Neural progenitor cell (in vitro differentiated cells): ENCODE measurements around the gene MELTF. TPM values are rescaled to one million over a fixed set of nuclear protein-coding genes. Genes with fewer than 3 reads are reported as not detected.
A peak's percentile ranks its signal among the peaks of the same experiment; 100 is the strongest.

Source experiments
- DNase-seq: peaks from one replicate; pipeline ENCODE4 v3.0.0-alpha.2; 2016; ENCODE audit warnings: low spot score
- H2AFZ ChIP-seq: fragments of 200-600 bp; sonication (generic); replicated peaks from 2 replicates; pipeline ENCODE4 v1.6.1; 2016; ENCODE audit warnings: antibody characterized with exemption
- H3F3A ChIP-seq: fragments of 200-600 bp; sonication (generic); 2 replicates; pipeline ENCODE4 v1.6.1; 2016; ENCODE audit warnings: antibody characterized with exemption, low read depth
- H3K27ac ChIP-seq: fragments of 200-600 bp; sonication (generic); 2 replicates; pipeline ENCODE4 v1.5.1; 2016; ENCODE audit warnings: mild to moderate bottlenecking
- H3K27me3 ChIP-seq: fragments of 200-600 bp; sonication (generic); 2 replicates; pipeline ENCODE4 v1.6.1; 2016; ENCODE audit warnings: mild to moderate bottlenecking, moderate library complexity
- H3K36me3 ChIP-seq: fragments of 200-600 bp; sonication (generic); 2 replicates; pipeline ENCODE4 v1.5.1; 2016
- H3K4me1 ChIP-seq: fragments of 200-600 bp; sonication (generic); 2 replicates; pipeline ENCODE4 v1.6.1; 2016; ENCODE audit warnings: mixed run types
- H3K4me2 ChIP-seq: fragments of 200-600 bp; sonication (generic); 2 replicates; pipeline ENCODE4 v1.6.1; 2016
- H3K4me3 ChIP-seq: fragments of 200-600 bp; sonication (generic); 2 replicates; pipeline ENCODE4 v1.5.1; 2016
- H3K79me2 ChIP-seq: fragments of 200-600 bp; sonication (generic); 2 replicates; pipeline ENCODE4 v1.6.1; 2016; ENCODE audit warnings: low read depth
- H3K9ac ChIP-seq: fragments of 200-600 bp; sonication (generic); 2 replicates; pipeline ENCODE4 v1.6.1; 2016
- H3K9me3 ChIP-seq: fragments of 200-600 bp; sonication (generic); 2 replicates; pipeline ENCODE4 v1.5.1; 2016; ENCODE audit warnings: low read depth
- H4K20me1 ChIP-seq: fragments of 200-600 bp; sonication (generic); 2 replicates; pipeline ENCODE4 v1.6.1; 2016; ENCODE audit warnings: low read depth
- H3K27ac Mint-ChIP-seq: 3 replicates; pipeline ENCODE4 v1.8.0; 2021; ENCODE audit warnings: mixed read lengths
- H3K27me3 Mint-ChIP-seq: 2 replicates; pipeline ENCODE4 v1.8.0; 2022; ENCODE audit warnings: low read depth, mild to moderate bottlenecking, inconsistent platforms, moderate library complexity, mixed read lengths; ENCODE audit not compliant: insufficient read depth
- H3K36me3 Mint-ChIP-seq: 3 replicates; pipeline ENCODE4 v1.8.0; 2021; ENCODE audit warnings: mixed read lengths
- H3K4me1 Mint-ChIP-seq: 3 replicates; pipeline ENCODE4 v1.8.0; 2021; ENCODE audit warnings: mixed read lengths
- H3K4me3 Mint-ChIP-seq: 3 replicates; pipeline ENCODE4 v1.8.0; 2021; ENCODE audit warnings: mild to moderate bottlenecking, moderate library complexity, mixed read lengths
- H3K9me3 Mint-ChIP-seq: 3 replicates; pipeline ENCODE4 v1.8.0; 2020; ENCODE audit warnings: mixed read lengths
- CTCF ChIP-seq: fragments of 200-600 bp; sonication (generic); IDR thresholded peaks from 2 replicates; pipeline ENCODE4 v1.5.1; 2017; ENCODE audit warnings: antibody characterized with exemption, mild to moderate bottlenecking
- EZH2 ChIP-seq: fragments of 200-600 bp; sonication (generic); IDR thresholded peaks from 2 replicates; pipeline ENCODE4 v1.6.1; 2017; ENCODE audit warnings: antibody characterized with exemption, mild to moderate bottlenecking, moderate library complexity
- EZH2phosphoT487 ChIP-seq: fragments of 200-600 bp; sonication (generic); IDR thresholded peaks from 2 replicates; pipeline ENCODE4 v1.6.1; 2017; ENCODE audit warnings: antibody characterized with exemption
- total RNA-seq: library from RNA; depleted of rRNA; stranded (reverse); fragments of >200 nt; gene quantifications from 2 replicates; pipeline ENCODE4 v1.2.3, GENCODE V29; 2015; ENCODE audit warnings: low replicate concordance

MELTF gene
- total RNA-seq, 1 donor from 2014 or later, result 0.28 TPM

GRCh38 chr3:196979545-196979944 lies 50.1 kb downstream of the MELTF start:
- Histone ChIP-seq H3K27ac (no peak overlapping the region), H3K27me3 (peaks cover 8% of the 10 kb centered on the region), H2AFZ (no peak overlapping the region), H3K79me2 (no peaks in the 10 kb centered on the region), H3K9me3 (no peaks in the 10 kb centered on the region), H3K4me3 (no peak overlapping the region), H3K4me1 (no peaks in the 10 kb centered on the region), H3K9ac (no peak overlapping the region), H4K20me1 (no peaks in the 10 kb centered on the region), H3K4me2 (no peak overlapping the region), H3F3A (no peaks in the 10 kb centered on the region), H3K36me3 (no peaks in the 10 kb centered on the region)
- H3K4me3 Mint-ChIP-seq, result no peak overlapping the region
- H3K4me1 Mint-ChIP-seq, result peaks cover 7% of the 10 kb centered on the region
- peaks cover 3% of the 10 kb centered on the region for H3K36me3 Mint-ChIP-seq
- TF ChIP-seq EZH2phosphoT487 (no peak), CTCF (no peak), EZH2 (no peak)
- peak overlapping the region; percentile 37 for H3K27ac Mint-ChIP-seq
- peaks cover 16% of the 10 kb centered on the region for H3K9me3 Mint-ChIP-seq
- peaks cover 9% of the 10 kb centered on the region for H3K27me3 Mint-ChIP-seq
- DNase-seq, result no peak

- H3K9ac ChIP-seq, result no peak overlapping the region
- H3K79me2 ChIP-seq, result no peaks in the 10 kb centered on the region
- no peak overlapping the region for H3K27ac ChIP-seq
- Mint-ChIP-seq H3K27ac (peak overlapping the region; percentile 72), H3K9me3 (peaks cover 9% of the 10 kb centered on the region), H3K36me3 (peaks cover 1% of the 10 kb centered on the region), H3K27me3 (peaks cover 9% of the 10 kb centered on the region), H3K4me1 (peaks cover 7% of the 10 kb centered on the region), H3K4me3 (no peak overlapping the region)
- H3K4me3 ChIP-seq, result no peak overlapping the region
- H4K20me1 ChIP-seq, result no peaks in the 10 kb centered on the region
- no peaks in the 10 kb centered on the region for H3F3A ChIP-seq
- H3K4me1 ChIP-seq, result no peaks in the 10 kb centered on the region
- H3K36me3 ChIP-seq, result no peaks in the 10 kb centered on the region
- no peak overlapping the region for H3K4me2 ChIP-seq
- TF ChIP-seq EZH2phosphoT487 (no peak), EZH2 (no peak), CTCF (no peak)
- no peak for DNase-seq
- no peaks in the 10 kb centered on the region for H3K9me3 ChIP-seq
- H2AFZ ChIP-seq, result no peak overlapping the region
- H3K27me3 ChIP-seq, result peaks cover 8% of the 10 kb centered on the region
Observed at GRCh38 chr3:196976941-196977340, 52.7 kb downstream of the MELTF start.

GRCh38 chr3:196975349-196975748 lies 54.3 kb downstream of the MELTF start:
- Mint-ChIP-seq H3K4me3 (no peak overlapping the region), H3K27ac (peak overlapping the region; percentile 10)

More at GRCh38 chr3:196975349-196975748, 54.3 kb downstream of the MELTF start:
- Histone ChIP-seq H3K27me3 (peaks cover 24% of the 10 kb centered on the region), H2AFZ (no peak overlapping the region), H3K36me3 (no peaks in the 10 kb centered on the region), H3K79me2 (no peaks in the 10 kb centered on the region), H3F3A (no peaks in the 10 kb centered on the region), H3K4me1 (no peaks in the 10 kb centered on the region), H3K4me3 (no peak overlapping the region), H3K9ac (no peak overlapping the region), H4K20me1 (no peaks in the 10 kb centered on the region), H3K4me2 (no peak overlapping the region), H3K9me3 (no peaks in the 10 kb centered on the region), H3K27ac (no peak overlapping the region)
- DNase-seq, result no peak
- Mint-ChIP-seq H3K4me1 (peaks cover 10% of the 10 kb centered on the region), H3K27me3 (peaks cover 18% of the 10 kb centered on the region), H3K9me3 (peaks cover 10% of the 10 kb centered on the region), H3K36me3 (peaks cover 2% of the 10 kb centered on the region)
- no peak for TF ChIP-seq CTCF
- no peak for TF ChIP-seq EZH2phosphoT487
- no peak for TF ChIP-seq EZH2
